Ramos (cell line): ENCODE measurements around the gene OLFML1.

ENCODE experiments used
- in situ Hi-C: fragments of 300-500 bp; cut with MboI; formaldehyde crosslinking; loops from one replicate; pipeline ENCODE4 v1.14.3; 2022; ENCODE audit warnings: low sequenced_read_pairs; ENCODE audit not compliant: unreplicated experiment

Gene OLFML1

DNA sequence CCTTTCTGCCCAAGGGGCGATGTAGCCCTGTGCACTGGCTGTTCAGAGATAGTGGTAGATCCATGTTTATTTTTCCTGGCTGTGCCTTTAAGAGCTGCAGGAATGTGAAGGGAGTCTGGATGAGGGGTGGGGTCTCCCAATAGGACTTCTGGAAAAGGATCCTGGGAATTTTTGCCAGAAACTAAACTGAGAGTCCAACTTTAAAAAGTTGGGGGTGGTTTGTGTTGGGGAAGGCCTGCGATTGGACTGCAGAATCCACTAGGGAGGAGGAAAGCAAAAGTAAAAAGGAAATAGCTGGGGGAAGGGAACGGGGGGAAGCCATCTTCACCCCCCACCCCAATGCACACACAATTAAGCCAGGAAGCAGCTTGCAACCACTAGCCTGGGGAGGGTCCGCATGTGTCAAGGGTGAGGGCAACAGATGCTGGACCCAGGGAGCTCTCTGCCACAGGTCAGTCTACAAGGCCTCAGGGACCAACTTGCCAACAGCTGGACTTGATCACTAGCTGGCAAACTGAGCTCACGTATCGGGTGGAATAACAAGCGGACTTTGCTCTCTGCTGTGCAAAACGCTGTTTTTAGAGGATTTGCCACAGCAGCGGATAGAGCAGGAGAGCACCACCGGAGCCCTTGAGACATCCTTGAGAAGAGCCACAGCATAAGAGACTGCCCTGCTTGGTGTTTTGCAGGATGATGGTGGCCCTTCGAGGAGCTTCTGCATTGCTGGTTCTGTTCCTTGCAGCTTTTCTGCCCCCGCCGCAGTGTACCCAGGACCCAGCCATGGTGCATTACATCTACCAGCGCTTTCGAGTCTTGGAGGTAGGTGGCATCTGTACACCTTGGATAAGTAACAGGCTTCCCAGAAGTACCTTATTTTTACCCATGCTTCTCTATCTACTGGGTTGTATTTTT is at the start of gene OLFML1:
OLFML1 (plus strand) TSS at position 321 of the 912 bp plus-strand sequence; CDS start at position 691, 370 bp downstream.
- in situ Hi-C loops: no loop called here

DNA sequence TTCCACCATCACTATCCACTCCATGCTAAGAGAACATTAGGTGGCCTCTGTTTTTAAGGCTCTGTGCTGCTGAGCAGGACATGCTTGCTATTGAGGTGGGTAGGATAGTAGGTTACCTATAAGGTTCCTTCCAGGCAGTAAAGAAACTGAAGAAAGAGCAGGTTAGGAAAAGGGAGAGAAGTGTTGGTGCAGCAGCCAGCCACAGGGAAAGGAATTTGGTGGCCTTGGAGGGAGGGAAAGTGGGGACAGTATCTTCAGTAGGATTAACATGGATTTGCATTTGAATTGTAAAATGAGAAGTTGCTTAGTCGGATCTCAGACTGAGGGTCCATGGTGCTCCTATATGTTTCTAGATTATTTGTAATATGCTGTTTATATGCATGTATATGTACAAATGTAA is 49.2 kb upstream of the OLFML1 start:
- in situ Hi-C loops: loop anchor here (10.0 kb wide), 1 partner anchor 331 kb away; no protein-coding TSS in a partner anchor

GRCh38 chr11:7436657-7437056 is 48.6 kb upstream of the OLFML1 start:
- in situ Hi-C loops: loop anchor here (10.0 kb wide), 1 partner anchor 332 kb away; no protein-coding TSS in a partner anchor

GRCh38 chr11:7437696-7438095 is 47.6 kb upstream of the OLFML1 start:
- in situ Hi-C loops: loop anchor here (10.0 kb wide), 1 partner anchor 333 kb away; no protein-coding TSS in a partner anchor

DNA sequence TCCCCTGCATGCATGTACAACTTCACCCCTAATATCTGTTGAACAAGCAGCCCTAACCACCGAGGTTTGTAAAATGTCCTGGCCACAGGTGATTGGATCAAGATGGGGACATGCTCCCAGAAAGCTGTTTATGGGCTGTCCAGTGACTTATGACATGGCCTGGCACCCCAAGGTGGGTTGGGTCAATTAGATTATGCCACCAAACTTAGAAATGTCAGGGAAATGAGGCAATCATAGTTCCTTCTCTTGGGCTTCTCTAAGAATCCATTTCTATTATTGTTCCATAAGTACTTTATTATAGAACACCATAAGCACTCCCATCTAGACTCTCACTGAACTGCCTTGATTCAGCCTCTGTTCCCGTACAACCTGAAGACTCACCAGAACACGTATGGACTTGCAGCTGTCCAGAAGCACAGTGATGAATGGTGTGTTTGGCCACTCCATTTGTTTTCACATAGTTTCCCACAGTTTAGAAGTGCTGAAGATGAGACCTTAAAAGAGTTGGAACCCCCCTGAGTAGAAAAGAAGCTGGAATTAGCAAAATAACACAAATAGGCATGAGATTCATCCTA is 45.5 kb upstream of the OLFML1 start:
- in situ Hi-C loops: loop anchor here (10.0 kb wide), 1 partner anchor 335 kb away; no protein-coding TSS in a partner anchor

DNA sequence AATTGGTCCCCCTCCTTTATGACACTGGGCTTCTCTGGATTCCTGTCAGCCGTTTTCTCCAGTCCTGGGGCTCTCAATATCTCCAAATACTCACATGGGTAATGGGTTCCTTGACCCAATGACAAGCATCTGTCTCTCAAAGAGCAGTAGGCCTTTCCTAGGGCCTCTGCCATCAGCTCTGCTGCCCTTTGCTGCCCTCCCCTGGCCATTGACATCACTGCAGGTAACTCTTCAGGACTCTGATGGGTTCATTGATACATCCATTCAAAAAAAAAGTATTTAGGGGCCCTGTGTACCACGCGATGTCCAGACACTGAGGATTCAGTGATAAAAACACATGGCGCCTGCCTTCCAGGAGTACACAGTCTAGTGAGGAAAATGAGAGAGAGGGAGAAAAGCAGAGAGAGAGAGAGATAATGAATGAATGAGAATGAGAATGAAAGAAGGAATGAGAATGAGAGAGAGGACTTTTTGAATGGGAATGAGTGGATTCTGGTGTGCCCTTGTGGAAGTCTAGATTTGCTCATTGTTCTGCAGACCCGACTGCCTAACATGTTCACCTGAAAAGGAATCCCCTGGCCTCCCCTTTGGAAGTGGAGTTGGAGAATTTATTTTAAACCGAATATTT is 42.6 kb upstream of the OLFML1 start:
- in situ Hi-C loops: no loop called here

GRCh38 chr11:7444091-7444981 is 41.0 kb upstream of the OLFML1 start:
- in situ Hi-C loops: no loop called here

DNA sequence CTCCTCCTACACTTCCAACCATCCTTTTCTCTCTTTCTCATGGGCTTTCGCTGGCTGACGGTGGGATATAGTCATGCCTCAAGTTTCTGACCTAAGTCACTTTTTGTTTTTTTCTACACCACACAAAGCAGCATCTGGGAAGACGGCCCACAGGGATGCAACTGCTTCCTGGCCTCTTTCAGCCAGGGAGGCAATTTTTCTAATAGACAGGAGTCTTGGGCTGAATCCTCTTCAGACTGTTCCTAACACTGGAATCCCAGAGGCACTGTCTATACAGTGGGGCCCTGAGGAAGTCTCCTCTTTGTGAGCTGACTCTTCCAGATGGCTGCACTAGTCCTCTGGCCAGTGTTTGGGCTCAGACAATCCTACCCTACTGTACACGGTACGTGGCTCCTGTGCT is 39.7 kb upstream of the OLFML1 start:
- in situ Hi-C loops: no loop called here

- in situ Hi-C loops: no loop called here
Measured at GRCh38 chr11:7448201-7448600, 37.1 kb upstream of the OLFML1 start.

DNA sequence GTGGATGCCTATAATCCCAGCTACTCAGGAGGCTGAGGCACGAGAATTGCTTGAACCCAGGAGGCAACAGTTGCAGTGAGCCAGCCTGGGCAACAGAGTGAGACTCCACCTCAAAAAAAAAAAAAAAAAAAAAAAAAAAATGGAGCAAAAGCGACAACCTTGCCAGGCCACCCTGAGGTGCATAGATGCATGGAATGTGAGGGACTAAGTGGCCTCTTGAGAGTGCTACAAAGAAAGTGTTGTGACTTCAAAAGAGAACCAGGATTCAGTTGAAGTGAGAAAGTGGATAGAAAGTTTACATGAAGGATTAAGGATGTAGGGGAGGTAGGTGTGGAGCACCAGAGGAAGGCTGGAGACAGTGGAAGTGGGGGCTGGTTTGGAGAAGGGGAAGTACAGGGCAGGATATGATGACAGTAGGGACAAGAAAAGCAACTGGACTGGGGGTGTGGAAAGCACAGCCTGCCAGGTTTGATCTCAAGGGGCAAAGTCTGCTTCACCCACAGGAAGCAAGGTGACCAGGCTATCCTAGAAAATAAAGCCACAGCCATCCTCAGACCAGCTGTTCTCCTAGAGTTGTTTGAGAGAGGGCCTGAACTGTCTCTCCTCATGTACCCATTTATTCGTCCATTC is 36.0 kb upstream of the OLFML1 start:
- in situ Hi-C loops: no loop called here

GRCh38 chr11:7449841-7450214 is 35.5 kb upstream of the OLFML1 start:
- in situ Hi-C loops: no loop called here

DNA sequence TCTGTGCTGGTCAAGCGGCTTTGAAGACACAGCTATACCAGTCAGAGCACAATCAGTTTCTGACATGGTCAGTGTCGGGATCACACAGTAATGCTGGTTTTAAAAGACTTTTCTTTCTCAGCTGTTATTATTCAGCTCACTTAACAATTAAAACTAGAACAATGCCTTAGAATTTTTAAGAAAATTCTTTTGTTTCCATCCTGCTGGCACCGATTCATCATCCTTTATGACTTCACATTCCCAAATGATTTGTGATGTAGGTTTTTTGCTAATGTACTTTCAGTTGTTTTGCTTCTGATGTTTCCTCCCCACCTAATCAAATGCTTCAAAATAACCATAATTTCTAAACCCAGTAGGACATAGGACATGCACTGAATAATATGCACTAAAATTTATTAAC is 34.5 kb upstream of the OLFML1 start:
- in situ Hi-C loops: no loop called here

- in situ Hi-C loops: no loop called here
Measured at GRCh38 chr11:7451520-7451919, 33.8 kb upstream of the OLFML1 start.

DNA sequence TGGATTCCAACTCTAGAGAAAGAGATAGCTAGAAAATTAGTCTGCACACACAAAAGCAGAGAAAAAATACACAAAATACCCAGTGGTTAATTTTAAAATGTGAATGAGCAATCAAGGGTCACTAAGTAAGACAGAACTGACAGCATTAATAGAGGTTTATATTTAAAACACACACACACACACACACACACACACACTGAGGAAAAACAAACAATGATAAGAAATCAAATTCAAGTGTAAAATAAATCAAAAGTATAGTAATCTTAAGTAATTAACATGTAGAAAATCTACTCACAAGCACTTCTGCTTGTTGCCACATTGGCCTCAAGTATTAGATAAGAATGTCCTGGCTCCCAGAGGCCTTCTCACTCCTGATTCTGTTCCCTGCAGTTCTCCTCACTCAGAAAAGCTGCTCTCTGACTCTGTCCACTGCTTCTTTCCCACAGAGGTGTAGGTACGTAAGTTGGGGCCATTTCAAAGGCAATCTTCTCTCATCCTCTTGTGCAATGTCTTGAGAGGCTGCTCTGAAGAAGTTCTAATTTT is 33.3 kb upstream of the OLFML1 start:
- in situ Hi-C loops: no loop called here

DNA sequence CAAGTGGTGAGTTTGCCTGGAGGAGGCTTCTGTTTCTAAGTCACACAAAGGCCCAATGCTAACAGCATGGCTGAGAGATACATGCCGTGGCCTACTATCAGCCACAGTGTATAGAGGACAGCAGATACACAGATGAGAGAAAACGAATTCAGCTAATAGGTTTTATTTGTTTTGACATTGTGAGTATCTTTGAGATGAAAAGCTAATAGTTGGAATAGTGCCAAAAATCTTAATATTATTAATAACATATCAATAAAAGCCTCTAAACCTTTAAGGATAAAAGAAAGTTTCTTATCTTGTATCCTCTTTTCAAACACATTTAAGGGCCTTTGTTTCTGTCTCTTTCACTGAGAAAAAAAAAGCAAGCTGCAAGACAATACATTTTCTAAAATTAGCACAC is 30.5 kb upstream of the OLFML1 start:
- in situ Hi-C loops: no loop called here

- in situ Hi-C loops: no loop called here
Measured at GRCh38 chr11:7457211-7457610, 28.1 kb upstream of the OLFML1 start.

DNA sequence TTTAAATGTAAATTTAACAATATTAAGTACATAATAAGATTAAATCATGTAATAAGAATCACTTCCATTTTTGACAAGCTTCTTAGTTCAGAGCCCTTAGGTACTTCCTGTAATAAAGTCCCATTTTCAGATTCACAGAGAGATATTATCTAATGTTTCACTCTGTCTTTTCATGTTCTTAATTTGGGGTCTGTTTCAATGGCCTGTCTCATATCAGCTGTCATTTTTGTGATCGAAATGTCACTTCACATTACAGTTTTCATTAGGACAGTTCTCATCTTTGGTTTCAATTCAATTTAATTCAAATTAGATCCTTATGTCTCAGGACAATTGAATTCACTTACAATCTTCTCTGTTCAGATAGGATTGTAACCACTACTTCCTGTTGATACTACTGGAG is 22.6 kb upstream of the OLFML1 start:
- in situ Hi-C loops: no loop called here

DNA sequence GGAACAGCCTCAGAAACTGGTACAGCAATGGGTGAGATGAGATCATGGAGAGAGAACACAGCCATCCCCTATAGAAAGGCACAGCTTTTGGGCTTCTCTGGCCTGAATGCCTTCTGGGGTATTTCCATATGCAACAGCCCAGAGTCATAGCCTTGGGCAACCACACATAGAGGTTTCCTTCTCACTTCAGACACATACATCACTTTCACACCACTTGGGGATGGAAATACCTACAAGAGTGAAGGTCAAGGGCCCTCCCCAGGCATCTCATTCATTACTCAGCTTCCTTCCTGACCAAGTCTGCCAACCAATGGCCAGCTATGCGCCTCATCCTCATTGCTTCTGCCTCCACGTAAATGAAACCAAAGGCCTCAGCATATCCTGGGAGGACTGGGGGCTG is 17.7 kb upstream of the OLFML1 start:
- in situ Hi-C loops: no loop called here

DNA sequence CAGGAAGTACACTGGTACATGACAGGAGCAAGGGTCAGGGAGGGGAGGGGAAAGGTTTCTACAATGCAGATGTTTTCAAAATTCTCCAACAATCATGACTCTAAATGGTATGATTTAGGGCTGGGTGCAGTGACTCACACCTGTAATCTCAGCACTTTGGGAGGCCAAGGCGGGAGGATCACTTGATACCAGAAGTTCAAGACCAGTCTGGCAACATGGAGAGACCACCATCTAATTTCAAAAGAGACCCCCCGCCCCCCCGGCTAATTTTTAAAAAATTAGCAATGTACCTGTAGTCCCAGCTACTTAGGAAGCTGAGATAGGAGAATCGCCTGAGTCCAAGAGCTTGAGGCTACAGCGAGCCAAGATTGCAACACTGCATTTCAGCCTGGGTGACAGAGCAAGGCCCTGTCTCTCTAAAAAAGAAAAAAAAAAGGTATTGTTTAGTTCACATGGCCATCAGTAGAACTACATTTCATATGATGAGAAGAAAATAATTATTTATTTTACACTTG is 15.9 kb upstream of the OLFML1 start:
- in situ Hi-C loops: no loop called here
